Fibroblast of skin of abdomen (primary cell): ENCODE results near the gene EDC4.
"Not testable (repeated sequence)": the region's sequence is repeated elsewhere in the genome, so short reads cannot be mapped to it uniquely, and the experiment has no call there.

Experiments used
- DNase-seq: peaks from one replicate; pipeline ENCODE4 v3.0.0-alpha.2; 2013

EDC4 gene

GRCh38 chr16:67909056-67909742, 36.3 kb downstream of the EDC4 start:
- no peak for DNase-seq

GRCh38 chr16:67910158-67910557, 37.3 kb downstream of the EDC4 start:
- peak; percentile 38 for DNase-seq

DNA sequence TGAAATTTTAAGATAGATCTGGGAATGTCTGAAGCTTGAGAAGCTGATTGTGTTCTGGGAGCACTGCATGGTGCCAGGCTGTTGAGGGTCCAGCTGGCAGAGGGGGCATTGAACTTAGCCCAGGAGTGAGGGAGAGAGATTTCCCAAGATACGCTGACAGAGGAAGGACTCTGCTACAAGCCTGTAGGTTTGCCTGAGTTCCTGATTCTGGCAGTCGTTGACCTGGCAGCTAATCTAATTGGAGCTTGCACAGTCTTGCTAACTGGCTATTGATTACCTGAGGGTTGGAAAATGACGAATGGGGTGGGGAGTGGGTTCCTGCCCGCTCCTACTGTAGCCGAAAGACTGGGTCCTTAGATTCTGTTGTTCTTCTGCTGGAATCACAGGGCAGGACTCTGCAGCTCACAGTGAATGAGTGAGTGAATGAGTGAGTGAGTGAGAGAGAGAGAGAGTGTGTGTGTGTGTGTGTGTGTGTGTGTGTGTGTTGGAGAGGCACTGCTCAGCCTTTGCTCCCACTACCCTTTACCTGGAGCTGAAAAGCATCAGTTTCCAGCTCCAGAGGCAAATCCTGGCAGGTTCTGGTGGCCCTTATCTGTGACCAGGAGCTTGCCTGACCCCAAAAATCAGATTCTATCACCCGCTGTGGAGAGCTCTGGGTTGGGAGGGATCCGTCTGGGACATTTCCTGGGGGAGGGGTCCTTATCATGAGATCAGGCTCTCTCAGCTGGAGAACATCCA, 42.1 kb downstream of the EDC4 start:
- DNase-seq: no peak

DNA sequence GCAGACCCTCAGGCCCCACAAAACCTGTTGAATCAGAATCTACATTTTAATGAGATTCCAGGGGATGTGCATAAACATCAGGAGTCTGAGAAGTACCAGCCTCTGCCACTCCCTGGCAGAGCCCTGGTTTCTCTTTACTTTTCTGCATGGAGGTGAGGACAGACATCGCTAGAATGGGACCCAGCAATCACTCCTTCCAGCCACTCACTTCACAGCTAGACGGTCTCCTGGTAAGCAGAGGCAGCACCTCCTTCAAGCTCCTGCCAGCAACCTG, 42.6 kb downstream of the EDC4 start:
- not testable (repeated sequence) for DNase-seq

DNA sequence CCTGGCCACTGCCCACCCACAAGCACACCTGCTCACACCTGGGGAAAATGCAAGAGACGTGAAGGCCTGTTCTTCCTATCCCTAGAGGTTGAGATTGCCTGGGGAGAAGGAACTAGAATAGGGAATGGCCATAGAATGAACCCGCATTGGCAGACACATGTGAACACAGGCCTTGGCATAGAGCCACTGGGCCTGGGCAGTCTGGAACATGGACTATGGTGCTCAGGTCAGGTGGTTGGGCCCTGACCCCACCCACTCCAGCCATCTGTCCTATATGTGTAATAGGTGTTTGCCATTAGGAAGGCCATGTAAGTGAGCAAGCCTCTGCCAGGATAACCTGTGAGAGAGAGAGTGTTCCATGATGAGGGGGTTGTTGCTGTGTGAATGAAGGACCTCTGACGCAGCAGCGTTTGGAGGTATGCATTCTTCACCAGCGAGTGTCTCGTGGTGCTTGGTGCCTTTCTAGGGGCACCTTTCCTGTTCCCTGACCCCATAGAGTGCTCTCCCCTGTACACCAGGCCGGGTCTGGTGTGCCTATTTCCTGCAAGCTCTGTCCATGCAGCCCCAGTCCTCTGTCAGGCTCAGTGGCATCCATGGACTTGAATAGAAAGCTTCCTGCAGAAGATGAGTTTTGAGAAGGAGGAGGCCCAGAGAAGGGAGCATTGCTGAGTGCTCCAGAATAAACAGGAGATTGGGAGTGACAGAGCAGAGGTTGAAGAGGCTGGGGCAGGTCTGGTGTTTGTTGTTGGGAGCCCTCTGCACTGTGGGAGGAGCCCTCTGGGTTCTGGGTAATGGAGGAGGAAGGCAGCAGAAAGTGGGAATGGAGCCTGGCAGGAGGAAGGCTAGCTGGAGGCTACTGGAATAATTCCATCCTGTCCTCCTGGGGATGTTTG, 43.2 kb downstream of the EDC4 start:
- DNase-seq: no peak

DNA sequence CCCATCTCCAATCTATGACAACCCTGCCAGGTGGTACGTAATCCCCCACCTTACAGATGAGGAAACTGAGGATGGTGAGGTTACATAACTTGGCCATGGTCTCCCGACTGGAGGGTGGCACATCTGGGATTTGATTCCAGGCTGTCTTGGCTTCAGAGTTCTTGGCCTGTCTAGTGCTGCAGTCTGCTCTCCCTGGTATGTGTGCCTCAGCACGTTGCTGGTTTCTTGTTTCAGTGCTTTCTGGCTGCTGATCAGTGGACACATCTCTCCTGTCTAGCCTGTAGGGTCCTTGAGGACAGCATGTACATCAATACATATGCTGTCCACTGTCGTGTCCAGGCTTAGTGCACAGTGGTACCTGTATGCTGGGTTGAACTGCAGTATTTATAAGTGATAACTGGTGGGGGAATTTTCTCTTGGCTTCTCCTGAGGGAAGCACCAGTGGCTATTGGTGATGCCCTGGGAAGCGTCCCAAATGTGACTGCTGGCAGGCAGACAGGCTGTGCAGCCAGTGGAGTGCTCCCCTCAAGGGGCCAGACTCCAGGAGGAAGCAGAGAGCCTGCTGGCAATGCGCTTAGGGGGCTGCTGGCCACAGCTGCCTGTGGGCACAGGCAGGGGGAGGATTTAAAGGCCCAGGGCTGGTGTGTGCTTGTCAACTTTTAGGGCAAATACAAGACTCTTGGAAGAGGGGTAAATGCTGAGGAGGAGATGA, 44.4 kb downstream of the EDC4 start:
- no peak for DNase-seq

GRCh38 chr16:67917852-67918236, 45.0 kb downstream of the EDC4 start:
- DNase-seq: peak; percentile 80

- no peak for DNase-seq
These were observed 46.9 kb downstream of the EDC4 start for GRCh38 chr16:67919622-67920221.

DNA sequence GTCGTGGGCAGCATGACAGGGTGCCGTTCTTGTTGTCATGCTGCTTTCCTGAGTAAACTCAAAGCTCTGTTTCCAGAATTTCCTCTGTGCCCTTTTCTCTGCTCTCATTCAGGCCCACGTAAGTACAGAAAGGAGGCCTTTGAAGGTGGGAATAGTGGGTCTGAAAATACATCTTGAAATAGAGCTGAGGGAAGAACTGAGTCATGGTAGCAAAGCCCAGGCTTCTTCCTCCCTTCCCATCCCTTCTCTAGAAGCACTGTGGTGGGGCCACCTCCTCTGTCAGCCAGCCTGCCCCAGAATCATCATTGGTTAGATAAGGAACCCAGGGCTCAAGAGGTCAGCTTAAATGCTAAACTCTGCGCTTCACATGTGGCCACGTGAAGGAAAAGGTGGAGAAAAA, 49.4 kb downstream of the EDC4 start:
- no peak for DNase-seq

GRCh38 chr16:67922740-67923139, 49.9 kb downstream of the EDC4 start:
- DNase-seq: no peak

DNA sequence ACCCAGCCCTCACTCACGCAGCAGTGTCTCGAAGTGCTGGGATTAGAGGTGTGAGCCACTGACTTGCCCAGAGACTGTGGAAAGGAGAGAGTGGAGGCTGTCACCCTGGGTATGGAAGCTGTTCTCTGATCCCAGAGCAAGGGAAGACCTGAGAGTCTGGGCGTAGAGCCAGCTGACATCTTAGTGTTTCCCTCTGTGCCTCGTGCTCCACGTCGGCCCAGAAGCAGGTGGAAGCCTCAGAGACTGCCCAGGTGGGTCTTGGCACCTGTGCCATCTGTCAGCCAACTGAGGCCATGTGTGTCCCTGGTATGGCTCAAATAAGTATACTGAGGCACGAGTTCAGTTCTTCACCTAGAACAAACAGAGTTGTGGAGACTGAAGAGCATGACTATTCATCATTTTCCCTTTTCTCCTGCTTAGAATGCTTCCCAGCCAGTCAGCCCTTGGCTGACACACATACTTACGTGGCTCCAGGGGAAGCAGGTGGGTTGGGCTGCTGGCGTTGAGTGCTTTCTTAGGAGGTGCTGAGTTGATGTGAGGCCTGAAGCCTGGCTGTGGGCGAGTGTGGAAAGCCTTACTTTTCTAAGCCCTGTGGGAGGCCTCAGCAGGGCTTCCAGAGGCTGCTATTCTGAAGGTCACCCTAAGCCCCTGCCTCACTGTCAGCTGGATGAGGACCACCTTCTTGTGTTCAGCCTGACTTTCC, 50.7 kb downstream of the EDC4 start:
- DNase-seq: no peak

DNA sequence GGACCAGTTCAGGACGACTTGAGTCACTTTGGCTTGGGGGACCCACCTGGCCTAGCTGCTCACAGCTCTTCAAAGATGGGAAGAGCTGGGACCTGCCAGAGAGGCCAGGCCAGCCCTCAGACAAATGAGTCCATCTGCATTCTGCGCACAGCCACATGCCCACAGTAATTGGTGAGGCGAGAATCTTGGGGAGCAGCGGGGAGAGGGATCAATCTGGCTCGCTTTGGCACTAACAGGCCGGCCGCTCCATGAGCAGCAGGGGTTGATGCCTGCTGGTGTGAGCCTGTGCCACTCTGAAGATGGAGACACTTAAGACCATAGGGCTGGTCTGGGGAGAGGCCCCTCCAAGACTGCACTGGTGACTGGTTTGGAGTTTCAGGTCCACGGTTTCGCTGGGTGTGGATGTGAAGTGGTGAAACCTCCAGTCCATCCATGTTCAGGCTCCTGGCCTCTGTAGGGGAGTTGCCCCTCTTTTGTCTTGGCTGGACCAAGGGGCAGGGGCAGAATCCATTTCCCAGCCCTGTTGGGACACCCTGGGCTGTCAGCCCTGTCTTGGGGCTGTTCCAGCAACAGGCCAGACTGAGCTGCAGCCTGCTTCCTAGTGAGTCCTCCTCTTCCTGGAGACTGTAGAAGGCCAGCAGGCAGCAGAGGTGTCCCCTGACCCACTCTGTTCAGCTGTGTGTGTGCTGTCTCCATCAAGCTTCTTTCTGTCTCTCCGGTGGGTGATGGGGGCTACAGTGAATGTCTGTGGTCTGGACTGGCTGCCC, 51.5 kb downstream of the EDC4 start:
- DNase-seq: no peak

- DNase-seq: no peak
These were observed 53.4 kb downstream of the EDC4 start for GRCh38 chr16:67926181-67926750.

- no peak for DNase-seq
These were observed 54.5 kb downstream of the EDC4 start for GRCh38 chr16:67927131-67927941.

DNA sequence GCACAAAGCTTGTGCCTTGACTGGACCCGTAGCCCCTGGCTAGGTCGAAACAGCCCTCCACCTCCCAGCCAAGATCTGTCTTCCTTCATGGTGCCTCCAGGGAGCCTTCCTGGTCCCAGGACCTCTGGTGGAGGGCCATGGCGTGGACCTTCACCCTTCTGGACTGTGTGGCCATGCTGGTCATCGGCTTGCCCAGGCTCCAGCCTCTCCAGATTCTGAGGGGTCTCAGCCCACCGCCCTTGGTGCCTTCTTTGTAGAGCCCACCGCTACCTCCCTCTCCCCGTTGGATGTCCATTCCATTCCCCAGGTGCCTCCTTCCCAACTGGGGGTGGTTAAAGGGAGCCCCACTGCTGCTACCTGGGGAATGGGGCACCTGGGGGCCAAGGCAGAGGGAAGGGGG, 55.3 kb downstream of the EDC4 start:
- no peak for DNase-seq

DNA sequence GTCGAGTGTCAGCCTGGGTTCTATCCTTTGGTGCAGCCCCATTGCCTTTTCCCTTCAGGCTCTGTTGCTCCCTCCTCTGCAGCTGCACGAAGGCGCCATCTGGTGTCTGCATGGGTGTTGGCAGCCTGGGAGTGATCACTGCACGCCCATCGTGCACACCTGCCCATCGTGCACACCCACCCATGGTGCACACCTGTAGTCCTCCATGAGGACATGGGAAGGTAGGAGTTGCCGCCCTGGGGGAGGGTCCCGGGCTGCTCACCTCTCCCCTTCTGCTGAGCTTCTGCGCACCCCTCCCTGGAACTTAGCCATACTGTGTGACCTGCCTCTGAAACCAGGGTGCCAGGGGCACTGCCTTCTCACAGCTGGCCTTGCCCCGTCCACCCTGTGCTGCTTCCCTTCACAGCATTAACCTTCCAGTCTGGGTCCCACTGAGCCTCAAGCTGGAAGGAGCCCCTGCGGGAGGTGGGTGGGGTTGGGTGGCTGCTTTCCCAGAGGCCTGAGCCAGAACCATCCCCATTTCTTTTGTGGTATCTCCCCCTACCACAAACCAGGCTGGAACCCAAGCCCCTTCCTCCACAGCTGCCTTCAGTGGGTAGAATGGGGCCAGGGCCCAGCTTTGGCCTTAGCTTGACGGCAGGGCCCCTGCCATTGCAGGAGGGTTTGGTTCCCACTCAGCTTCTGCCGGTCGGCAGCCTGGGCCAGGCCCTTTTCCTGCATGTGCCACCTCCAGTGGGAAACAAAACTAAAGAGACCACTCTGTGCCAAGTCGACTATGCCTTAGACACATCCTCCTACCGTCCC, 55.9 kb downstream of the EDC4 start:
- peak; percentile 41 for DNase-seq

DNA sequence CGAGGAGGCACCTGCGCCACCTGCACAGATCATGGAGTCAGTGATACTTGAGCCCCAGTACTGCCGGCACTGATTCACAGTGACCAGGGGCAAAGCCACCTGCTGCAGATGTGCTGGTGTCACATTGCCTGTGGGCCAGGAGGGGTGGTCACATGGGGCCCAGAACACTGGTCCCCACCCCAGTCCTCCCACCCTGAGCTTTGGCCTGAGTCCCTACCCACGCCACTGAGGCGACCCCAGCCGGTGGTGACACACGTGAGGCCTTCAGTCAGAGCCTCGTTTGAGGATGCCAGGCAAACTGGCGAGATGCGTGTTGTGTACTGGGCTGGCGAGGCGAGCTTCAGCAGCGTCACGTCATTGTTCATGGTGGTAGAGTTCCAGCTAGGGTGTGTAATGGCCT, 57.3 kb downstream of the EDC4 start:
- DNase-seq: no peak

DNA sequence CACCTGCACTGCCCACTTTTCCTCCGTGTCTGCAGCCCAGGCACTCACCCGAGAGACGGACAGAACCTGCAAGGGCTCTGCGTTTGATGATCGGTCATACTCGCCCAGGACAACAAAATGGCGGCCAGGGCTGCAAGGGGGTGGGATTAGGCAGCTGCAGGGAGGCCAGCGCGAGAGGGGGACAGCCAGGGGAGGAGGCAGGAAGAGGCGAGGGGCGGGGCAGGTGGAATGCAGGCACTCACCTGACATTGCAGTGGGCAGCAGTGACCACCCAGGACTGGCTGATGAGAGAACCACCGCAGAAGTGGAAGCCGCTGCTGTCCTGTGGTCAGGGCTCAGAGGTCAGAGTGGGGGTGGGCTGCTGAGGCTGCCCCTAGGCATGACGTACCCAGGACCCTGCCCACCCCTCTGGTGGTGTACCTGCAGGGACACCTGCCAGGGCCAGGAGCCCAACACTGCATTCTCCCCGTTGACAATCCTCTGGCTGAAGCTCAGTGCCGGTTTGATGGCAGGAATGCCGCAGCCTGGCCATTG, 57.9 kb downstream of the EDC4 start:
- DNase-seq: no peak
